Endothelial cell of umbilical vein (primary cell): ENCODE measurements around the gene TTF2. TPM values are rescaled to one million over a fixed set of nuclear protein-coding genes. Genes with fewer than 3 reads are reported as not detected.

Experiments used
- BruUV-seq: library from RNA; stranded (reverse); fragments of 400-500 nt; replicated peaks from 2 replicates; lab custom pipeline; 2021; lab: Mats Ljungman, UMichigan
- CTCF ChIA-PET: fragments of 300-600, 350-600 bp; sonication (Branson Sonifier 250); formaldehyde crosslinking; loops from one replicate; lab custom pipeline; 2021; ENCODE audit warnings: antibody characterized with exemption, inconsistent platforms; lab: Charles Lee
- POLR2A ChIA-PET: fragments of 300-600, 350-600 bp; sonication (Branson Sonifier 250); formaldehyde crosslinking; loops from one replicate; lab custom pipeline; 2021; ENCODE audit warnings: antibody characterized with exemption, inconsistent platforms; lab: Charles Lee
- DNase-seq: peaks from one replicate; pipeline ENCODE4 v3.0.0-alpha.2; 2011; ENCODE audit warnings: low read depth, low spot score
- FAIRE-seq: peaks from 2 replicates; lab custom pipeline; 2011; peaks lifted over from hg19 to GRCh38; lab: Jason Lieb, UNC
- H2AFZ ChIP-seq: 2 replicates; pipeline ENCODE4 v1.6.0; 2012; ENCODE audit warnings: low read depth, low read length, control low read depth, inconsistent platforms
- H3K27ac ChIP-seq: 2 replicates; pipeline ENCODE4 v1.5.1; 2011; ENCODE audit warnings: low read depth, mild to moderate bottlenecking, control low read depth, low read length, moderate library complexity; ENCODE audit not compliant: insufficient read depth
- H3K27me3 ChIP-seq, 2 experiments: 2 replicates each; pipeline versions ENCODE4 v1.6.0 to v1.6.1; 2011; ENCODE audit warnings: low read length in 2 of 2, mixed read lengths in 1 of 2; ENCODE audit not compliant: control insufficient read depth in 2 of 2, insufficient read depth in 2 of 2
- H3K36me3 ChIP-seq, 2 experiments: 2 replicates in 1 of 2; 3 replicates in 1 of 2; pipeline ENCODE4 v1.5.1; 2011; ENCODE audit warnings: low read length in 2 of 2, mild to moderate bottlenecking in 1 of 2, moderate library complexity in 1 of 2; ENCODE audit not compliant: control insufficient read depth in 2 of 2, insufficient read depth in 2 of 2; ENCODE audit errors: extremely low read depth in 1 of 2
- H3K4me1 ChIP-seq: 3 replicates; pipeline ENCODE4 v1.5.1; 2011; ENCODE audit warnings: mild to moderate bottlenecking, low read length; ENCODE audit not compliant: control insufficient read depth, insufficient read depth; ENCODE audit errors: extremely low read depth
- H3K4me2 ChIP-seq: 2 replicates; pipeline ENCODE4 v1.6.1; 2011; ENCODE audit warnings: low read length, control low read depth, mixed read lengths; ENCODE audit not compliant: insufficient read depth
- H3K4me3 ChIP-seq, 3 experiments: fragments of 200-600 bp in 1 of 3; sonication (generic), shearing (Covaris generic) in 1 of 3; replicated peaks in 1 of 3; 2 replicates each; pipeline ENCODE4 v1.5.1; 2011 to 2016; ENCODE audit warnings: control low read depth in 3 of 3, low read length in 3 of 3, mild to moderate bottlenecking in 2 of 3, inconsistent platforms in 1 of 3, low read depth in 1 of 3, moderate library complexity in 1 of 3; ENCODE audit not compliant: insufficient read depth in 1 of 3
- H3K79me2 ChIP-seq: 2 replicates; pipeline ENCODE4 v1.6.0; 2012; ENCODE audit warnings: low read length, inconsistent platforms; ENCODE audit not compliant: control insufficient read depth, insufficient read depth
- H3K9ac ChIP-seq: replicated peaks from 2 replicates; pipeline ENCODE3; 2011; ENCODE audit warnings: low read length, control low read depth; ENCODE audit not compliant: insufficient read depth; ENCODE audit errors: extremely low read depth
- H3K9me1 ChIP-seq: replicated peaks from 3 replicates; pipeline ENCODE4 v1.6.0; 2011; ENCODE audit warnings: mild to moderate bottlenecking, low read length; ENCODE audit not compliant: control insufficient read depth, insufficient read depth; ENCODE audit errors: extremely low read depth
- H3K9me3 ChIP-seq: replicated peaks from 2 replicates; pipeline ENCODE4 v1.5.1; 2012; ENCODE audit warnings: low read length, inconsistent platforms; ENCODE audit not compliant: control insufficient read depth, insufficient read depth
- H4K20me1 ChIP-seq: replicated peaks from 2 replicates; pipeline ENCODE3; 2011; ENCODE audit warnings: mild to moderate bottlenecking, low read length; ENCODE audit not compliant: control insufficient read depth, insufficient read depth; ENCODE audit errors: extremely low read depth
- EZH2 ChIP-seq: IDR thresholded peaks from 2 replicates; pipeline ENCODE4 v1.6.1; 2012; ENCODE audit warnings: borderline replicate concordance, low read depth, mild to moderate bottlenecking, moderate library complexity, low read length, inconsistent platforms; ENCODE audit not compliant: severe bottlenecking
- FOS ChIP-seq: IDR thresholded peaks from 2 replicates; pipeline ENCODE4 v1.6.1; 2011; ENCODE audit warnings: mild to moderate bottlenecking, low read length, moderate library complexity, borderline replicate concordance; ENCODE audit not compliant: insufficient read depth
- GATA2 ChIP-seq: IDR thresholded peaks from 2 replicates; pipeline ENCODE4 v1.7.0; 2011; ENCODE audit warnings: low read depth, mild to moderate bottlenecking, moderate library complexity, mixed read lengths, low read length; ENCODE audit not compliant: insufficient read length, insufficient read depth
- JUN ChIP-seq: IDR thresholded peaks from 2 replicates; pipeline ENCODE4 v1.6.1; 2011; ENCODE audit warnings: borderline replicate concordance, low read depth; ENCODE audit not compliant: insufficient read length, insufficient read depth
- MYC ChIP-seq: IDR thresholded peaks from one replicate; pipeline ENCODE4 v1.6.1; 2011; ENCODE audit warnings: mild to moderate bottlenecking, low read depth, low read length
- POLR2A ChIP-seq: IDR thresholded peaks from 2 replicates; pipeline ENCODE4 v1.6.1; 2012; ENCODE audit warnings: low read depth, mild to moderate bottlenecking, control low read depth, low read length
- POLR2AphosphoS5 ChIP-seq: IDR thresholded peaks from 2 replicates; pipeline ENCODE4 v1.6.1; 2012; ENCODE audit warnings: low read depth, mild to moderate bottlenecking, control low read depth, low read length, moderate library complexity; ENCODE audit not compliant: insufficient read depth
- dilution Hi-C: fragments of 300-500 bp; cut with MboI; formaldehyde crosslinking; loops from one replicate; pipeline ENCODE4 v1.15.0; 2019; ENCODE audit warnings: low sequenced_read_pairs; ENCODE audit not compliant: extremely low pct_ligation_motif_present
- intact Hi-C: fragments of 100-400 bp; cut with micrococcal nuclease; formaldehyde crosslinking; loops from one replicate; pipeline ENCODE4 v1.10.0; 2022
- polyA plus RNA-seq, 4 experiments: library from polyadenylated mRNA; depleted of rRNA in 3 of 4; stranded (reverse) in 3 of 4; unstranded in 1 of 4; fragments of >200 nt; gene quantifications; 2 replicates each; pipeline versions ENCODE4 v1.2.1 to v1.2.3, GENCODE V29; 2011 to 2012; ENCODE audit warnings: missing spikeins in 1 of 4
- total RNA-seq: library from RNA; stranded (reverse); gene quantifications from 2 replicates; pipeline ENCODE4 v1.2.3, GENCODE V29; 2021
- TF ChIP-seq, protein P1 (sequence below), 2 donors: IDR thresholded peaks; 1 replicate in 1 of 2; 2 replicates in 1 of 2; pipeline ENCODE4 v1.5.1; 2011; ENCODE audit warnings: low read length in 2 of 2, mild to moderate bottlenecking in 2 of 2, moderate library complexity in 2 of 2, control low read depth in 1 of 2, inconsistent platforms in 1 of 2, low read depth in 1 of 2; ENCODE audit not compliant: insufficient read depth in 1 of 2; ENCODE audit errors: extremely low read depth in 1 of 2
- TF ChIP-seq, protein P2 (sequence below): IDR thresholded peaks from 2 replicates; pipeline ENCODE4 v1.6.1; 2011; ENCODE audit not compliant: insufficient read depth, insufficient read length

TTF2 gene
- total and polyA plus RNA-seq, 2 donors (not counting 3 experiments of a cell fraction or from before 2014, with no cell fraction given) = 8.8 to 44.4 TPM

DNA sequence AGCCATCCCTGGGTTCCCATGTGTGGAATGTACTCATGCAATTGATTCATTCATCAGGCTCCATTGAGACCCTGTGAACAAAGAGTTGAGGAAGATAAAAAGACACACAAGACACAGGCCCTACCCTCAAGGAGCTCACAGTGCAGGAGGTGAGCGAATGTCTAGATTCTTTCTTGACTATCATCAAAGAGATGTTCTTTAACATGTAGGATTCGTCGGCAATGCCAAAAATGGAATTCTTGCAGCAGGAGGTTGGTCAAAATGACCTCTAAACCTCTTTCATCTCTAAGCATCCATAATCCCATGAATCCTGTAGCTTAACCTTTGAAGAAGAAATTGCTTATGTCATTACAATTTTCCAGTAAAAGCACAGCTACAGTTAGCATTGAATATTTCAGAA, 27.9 kb upstream of the TTF2 start:
- no peak overlapping the region for H2AFZ ChIP-seq
- TF ChIP-seq POLR2AphosphoS5 (no peak), GATA2 (no peak), FOS (no peak), MYC (no peak), JUN (no peak), EZH2 (no peak), POLR2A (no peak)
- TF ChIP-seq, protein P1, sequence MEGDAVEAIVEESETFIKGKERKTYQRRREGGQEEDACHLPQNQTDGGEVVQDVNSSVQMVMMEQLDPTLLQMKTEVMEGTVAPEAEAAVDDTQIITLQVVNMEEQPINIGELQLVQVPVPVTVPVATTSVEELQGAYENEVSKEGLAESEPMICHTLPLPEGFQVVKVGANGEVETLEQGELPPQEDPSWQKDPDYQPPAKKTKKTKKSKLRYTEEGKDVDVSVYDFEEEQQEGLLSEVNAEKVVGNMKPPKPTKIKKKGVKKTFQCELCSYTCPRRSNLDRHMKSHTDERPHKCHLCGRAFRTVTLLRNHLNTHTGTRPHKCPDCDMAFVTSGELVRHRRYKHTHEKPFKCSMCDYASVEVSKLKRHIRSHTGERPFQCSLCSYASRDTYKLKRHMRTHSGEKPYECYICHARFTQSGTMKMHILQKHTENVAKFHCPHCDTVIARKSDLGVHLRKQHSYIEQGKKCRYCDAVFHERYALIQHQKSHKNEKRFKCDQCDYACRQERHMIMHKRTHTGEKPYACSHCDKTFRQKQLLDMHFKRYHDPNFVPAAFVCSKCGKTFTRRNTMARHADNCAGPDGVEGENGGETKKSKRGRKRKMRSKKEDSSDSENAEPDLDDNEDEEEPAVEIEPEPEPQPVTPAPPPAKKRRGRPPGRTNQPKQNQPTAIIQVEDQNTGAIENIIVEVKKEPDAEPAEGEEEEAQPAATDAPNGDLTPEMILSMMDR (IDR thresholded peaks at IDR 0.05; ENCODE audit: extremely low read depth in 1 of 2, insufficient read depth in 1 of 2, low read depth in 1 of 2, low read length in 2 of 2) = no peak
- TF ChIP-seq, protein P2, sequence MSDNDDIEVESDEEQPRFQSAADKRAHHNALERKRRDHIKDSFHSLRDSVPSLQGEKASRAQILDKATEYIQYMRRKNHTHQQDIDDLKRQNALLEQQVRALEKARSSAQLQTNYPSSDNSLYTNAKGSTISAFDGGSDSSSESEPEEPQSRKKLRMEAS = no peak
- dilution Hi-C loops = no loop called here
- DNase-seq (no peak), FAIRE-seq (no peak)
- no peaks in the 10 kb centered on the region for H4K20me1 ChIP-seq
- H3K9me1 ChIP-seq = no peaks in the 10 kb centered on the region
- ChIA-PET POLR2A (no interaction called here), CTCF (no interaction called here)
- intact Hi-C loops = no loop called here
- no peak overlapping the region for H3K9ac ChIP-seq
- no peaks in the 10 kb centered on the region for H3K79me2 ChIP-seq
- no peaks in the 10 kb centered on the region for H3K9me3 ChIP-seq
- no peak overlapping the region for H3K4me2 ChIP-seq
- no peaks in the 10 kb centered on the region for H3K36me3 ChIP-seq
- no peak overlapping the region for H3K27ac ChIP-seq
- H3K27me3 ChIP-seq = no peaks in the 10 kb centered on the region
- H3K4me1 ChIP-seq = peaks cover 9% of the 10 kb centered on the region
- no peak overlapping the region for H3K4me3 ChIP-seq
- BruUV-seq = no TSS peak
